GM10266 (cell line): ENCODE results near the gene EHBP1.

Source experiments
- DNase-seq: peaks from one replicate; pipeline ENCODE4 v3.0.0; 2012; ENCODE audit errors: extremely low spot score
- TF ChIP-seq, protein P1 (sequence below): IDR thresholded peaks from 2 replicates; pipeline ENCODE4 v1.5.1; 2012; ENCODE audit warnings: mild to moderate bottlenecking, low read depth; ENCODE audit not compliant: control insufficient read depth, insufficient read depth; ENCODE audit errors: missing control alignments

EHBP1 gene

DNA sequence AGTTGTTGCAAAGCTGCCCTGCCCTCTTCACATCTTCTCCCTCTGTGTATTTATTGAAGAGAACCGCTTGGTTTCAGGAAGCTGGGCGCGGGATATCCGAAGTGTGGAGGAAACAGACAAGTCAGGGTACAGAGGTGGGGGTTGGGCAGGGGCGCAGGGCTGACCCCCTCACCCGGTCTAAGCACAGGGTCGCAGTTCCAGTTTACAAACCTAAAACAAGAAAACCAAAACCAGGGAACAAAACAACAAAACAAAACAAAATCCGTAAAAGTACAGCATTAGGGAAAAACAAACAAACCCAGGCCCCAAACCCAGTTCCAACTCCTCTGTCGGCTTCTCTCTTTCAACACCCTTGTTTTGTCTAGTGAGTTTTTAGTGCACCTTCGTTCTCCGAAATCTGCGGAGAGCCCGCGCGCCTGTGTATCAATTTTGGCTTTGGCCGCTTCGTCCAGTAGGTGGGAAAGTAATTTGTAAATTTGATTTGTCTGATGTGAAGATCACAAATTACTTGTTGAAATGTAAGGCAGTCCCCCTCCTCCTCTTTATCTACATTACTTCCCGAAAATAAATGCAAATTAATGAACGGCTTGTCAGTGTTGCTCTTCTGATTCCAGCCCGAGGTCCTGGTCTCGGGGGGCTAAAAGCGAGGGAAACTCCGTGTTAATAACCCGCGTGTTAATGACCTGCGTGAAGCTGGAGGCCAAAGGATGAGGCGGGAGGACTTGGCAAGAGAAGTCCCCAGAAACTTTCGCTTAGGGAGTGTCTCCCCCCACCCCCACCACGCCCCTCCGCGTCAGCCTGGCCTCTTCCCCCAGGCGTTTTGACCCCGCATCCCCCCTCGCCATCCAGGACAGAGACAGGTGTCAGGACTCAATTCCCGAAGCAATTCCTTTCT is 352.0 kb downstream of the EHBP1 start:
- TF ChIP-seq, protein P1, sequence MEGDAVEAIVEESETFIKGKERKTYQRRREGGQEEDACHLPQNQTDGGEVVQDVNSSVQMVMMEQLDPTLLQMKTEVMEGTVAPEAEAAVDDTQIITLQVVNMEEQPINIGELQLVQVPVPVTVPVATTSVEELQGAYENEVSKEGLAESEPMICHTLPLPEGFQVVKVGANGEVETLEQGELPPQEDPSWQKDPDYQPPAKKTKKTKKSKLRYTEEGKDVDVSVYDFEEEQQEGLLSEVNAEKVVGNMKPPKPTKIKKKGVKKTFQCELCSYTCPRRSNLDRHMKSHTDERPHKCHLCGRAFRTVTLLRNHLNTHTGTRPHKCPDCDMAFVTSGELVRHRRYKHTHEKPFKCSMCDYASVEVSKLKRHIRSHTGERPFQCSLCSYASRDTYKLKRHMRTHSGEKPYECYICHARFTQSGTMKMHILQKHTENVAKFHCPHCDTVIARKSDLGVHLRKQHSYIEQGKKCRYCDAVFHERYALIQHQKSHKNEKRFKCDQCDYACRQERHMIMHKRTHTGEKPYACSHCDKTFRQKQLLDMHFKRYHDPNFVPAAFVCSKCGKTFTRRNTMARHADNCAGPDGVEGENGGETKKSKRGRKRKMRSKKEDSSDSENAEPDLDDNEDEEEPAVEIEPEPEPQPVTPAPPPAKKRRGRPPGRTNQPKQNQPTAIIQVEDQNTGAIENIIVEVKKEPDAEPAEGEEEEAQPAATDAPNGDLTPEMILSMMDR = no peak
- DNase-seq = no peak

- TF ChIP-seq, protein P1 = no peak
- DNase-seq = peak; percentile 42
Measured at GRCh38 chr2:63058144-63058920, 352.8 kb downstream of the EHBP1 start.

- TF ChIP-seq, protein P1 = no peak
- DNase-seq = peak; percentile 31
Measured at GRCh38 chr2:63058921-63059792, 353.6 kb downstream of the EHBP1 start.

DNA sequence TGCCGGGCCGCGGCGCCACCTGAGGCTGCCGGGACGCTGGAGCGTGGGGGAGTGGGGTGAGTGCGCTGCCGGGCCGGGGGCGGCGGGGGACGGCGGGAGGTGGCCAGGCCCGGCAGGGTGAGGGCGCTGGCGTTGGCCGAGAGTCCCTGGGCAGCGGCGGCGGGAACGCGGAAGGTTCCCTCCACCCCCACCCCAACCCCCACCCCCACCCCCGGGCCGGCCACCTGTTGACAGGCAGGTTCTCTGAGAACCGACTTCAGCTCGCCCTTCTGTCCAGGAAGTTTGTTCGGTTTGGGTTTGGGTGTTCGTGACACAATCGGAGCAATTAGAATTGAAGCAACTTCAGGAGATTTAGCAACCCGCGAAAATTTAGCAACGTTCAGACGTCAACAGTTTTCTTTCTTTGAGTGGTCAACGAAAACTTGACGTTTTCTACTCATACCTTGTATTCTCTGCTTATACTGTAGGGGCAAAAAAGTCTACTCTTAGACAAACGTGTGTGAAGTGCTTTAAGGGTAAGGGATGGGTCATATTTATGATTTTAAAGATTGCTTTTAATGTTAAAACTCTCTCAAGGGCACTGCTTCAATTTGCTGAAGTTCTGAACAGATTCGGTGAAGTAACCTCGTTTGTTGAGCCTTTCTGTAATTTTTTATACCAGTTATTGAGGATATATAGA is 354.4 kb downstream of the EHBP1 start:
- no peak for DNase-seq
- TF ChIP-seq, protein P1 = no peak

- TF ChIP-seq, protein P1 = no peak
Measured at GRCh38 chr2:63060472-63060991, 355.0 kb downstream of the EHBP1 start.

GRCh38 chr2:63064197-63064596 is 358.7 kb downstream of the EHBP1 start:
- TF ChIP-seq, protein P1 = no peak
- DNase-seq = no peak

More at GRCh38 chr2:63060472-63060991, 355.0 kb downstream of the EHBP1 start:
- DNase-seq = no peak
